ENCODE measurements around the gene CAPRIN1.

Gene CAPRIN1, protein sequence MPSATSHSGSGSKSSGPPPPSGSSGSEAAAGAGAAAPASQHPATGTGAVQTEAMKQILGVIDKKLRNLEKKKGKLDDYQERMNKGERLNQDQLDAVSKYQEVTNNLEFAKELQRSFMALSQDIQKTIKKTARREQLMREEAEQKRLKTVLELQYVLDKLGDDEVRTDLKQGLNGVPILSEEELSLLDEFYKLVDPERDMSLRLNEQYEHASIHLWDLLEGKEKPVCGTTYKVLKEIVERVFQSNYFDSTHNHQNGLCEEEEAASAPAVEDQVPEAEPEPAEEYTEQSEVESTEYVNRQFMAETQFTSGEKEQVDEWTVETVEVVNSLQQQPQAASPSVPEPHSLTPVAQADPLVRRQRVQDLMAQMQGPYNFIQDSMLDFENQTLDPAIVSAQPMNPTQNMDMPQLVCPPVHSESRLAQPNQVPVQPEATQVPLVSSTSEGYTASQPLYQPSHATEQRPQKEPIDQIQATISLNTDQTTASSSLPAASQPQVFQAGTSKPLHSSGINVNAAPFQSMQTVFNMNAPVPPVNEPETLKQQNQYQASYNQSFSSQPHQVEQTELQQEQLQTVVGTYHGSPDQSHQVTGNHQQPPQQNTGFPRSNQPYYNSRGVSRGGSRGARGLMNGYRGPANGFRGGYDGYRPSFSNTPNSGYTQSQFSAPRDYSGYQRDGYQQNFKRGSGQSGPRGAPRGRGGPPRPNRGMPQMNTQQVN

DNA sequence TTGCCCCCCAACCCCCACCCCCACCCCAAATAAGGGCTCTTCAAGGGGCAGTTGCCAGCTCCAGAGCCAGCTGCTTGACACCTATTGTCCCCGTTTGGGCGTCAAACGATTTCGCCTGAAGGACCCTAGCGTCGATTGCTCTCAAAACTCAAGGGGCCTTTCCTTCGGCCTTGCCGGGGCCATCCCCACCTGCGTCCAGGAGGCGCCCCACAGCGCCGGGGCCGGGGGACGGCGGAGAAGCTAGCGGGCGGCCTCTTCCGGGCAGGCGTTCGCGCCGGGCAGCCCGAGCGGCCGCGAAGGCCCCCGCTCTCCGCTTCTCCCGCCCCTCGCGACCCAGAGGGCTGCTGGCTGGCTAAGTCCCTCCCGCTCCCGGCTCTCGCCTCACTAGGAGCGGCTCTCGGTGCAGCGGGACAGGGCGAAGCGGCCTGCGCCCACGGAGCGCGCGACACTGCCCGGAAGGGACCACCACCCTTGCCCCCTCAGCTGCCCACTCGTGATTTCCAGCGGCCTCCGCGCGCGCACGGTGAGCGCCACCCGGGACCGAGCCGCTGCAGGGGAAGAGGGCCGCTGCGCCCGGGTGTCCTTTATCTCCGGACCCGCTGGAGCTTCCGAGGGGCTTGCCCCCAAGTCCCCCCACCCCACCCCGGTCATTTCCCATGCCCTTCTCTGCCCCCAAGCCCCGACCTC is at the start of gene CAPRIN1:
TSS of gene CAPRIN1 (plus strand) at position 383 of the 687 bp plus-strand sequence. CDS start 690 bp downstream, outside the sequence.
- FAIRE-seq: no peak

GRCh38 chr11:34002420-34002819 is 49.1 kb upstream of the CAPRIN1 start:
- FAIRE-seq: no peak

DNA sequence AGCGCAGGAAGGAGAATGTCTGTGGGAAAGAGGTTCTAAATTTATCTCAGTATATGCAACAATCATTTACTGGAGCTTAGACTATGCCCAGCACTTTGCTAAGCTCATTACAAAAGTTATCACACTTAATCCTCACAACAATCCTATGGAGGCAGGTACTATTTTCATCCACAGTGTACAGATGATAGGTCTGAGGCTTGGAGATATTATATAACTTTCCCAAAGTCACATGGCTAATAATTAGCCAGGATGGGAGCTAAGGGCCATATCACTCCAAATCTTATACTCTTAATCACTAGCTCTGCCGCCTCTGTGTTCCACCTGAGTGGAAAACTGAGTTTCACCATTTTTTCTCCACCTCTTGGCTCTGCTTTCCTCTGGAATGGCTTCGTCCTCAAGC is 47.3 kb upstream of the CAPRIN1 start:
- no peak for FAIRE-seq

DNA sequence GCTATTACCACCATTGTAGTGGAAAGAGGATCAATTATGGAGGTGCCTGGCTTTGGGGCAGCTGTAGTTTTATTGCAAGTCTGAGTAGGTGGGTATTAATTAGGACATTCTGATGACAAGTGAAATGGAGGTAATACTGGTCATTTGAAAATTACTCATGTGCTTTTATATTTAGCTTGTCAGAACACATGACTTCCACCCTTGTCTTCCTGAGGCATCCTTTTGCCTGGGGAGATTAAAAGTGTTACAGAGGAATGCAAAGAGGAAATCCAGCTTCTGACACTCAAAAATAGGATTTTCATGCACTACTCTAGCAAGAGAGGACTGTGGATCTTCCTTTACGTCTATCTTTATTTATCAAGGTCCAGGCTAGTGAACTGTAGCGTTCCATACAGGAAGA is 44.7 kb upstream of the CAPRIN1 start:
- FAIRE-seq: no peak

DNA sequence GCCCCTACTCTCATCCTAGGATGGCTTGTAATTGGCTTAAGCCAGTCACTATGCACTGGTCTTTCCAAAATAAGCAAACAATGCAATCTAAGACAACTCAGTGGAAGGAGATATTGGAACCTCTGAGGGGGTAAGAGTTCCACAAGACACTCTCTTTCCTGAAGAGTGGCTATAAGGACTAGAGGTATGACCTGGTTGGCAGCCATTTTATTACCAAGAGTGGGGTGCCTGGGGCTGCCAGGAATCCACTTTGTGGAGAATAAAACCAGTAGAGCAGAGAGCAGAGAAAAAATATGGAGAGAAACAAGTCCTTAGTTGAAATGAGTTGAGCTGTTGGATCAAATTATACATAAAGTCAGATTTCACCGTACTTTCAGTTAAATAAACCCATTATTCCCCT is 38.8 kb upstream of the CAPRIN1 start:
- no peak for FAIRE-seq

DNA sequence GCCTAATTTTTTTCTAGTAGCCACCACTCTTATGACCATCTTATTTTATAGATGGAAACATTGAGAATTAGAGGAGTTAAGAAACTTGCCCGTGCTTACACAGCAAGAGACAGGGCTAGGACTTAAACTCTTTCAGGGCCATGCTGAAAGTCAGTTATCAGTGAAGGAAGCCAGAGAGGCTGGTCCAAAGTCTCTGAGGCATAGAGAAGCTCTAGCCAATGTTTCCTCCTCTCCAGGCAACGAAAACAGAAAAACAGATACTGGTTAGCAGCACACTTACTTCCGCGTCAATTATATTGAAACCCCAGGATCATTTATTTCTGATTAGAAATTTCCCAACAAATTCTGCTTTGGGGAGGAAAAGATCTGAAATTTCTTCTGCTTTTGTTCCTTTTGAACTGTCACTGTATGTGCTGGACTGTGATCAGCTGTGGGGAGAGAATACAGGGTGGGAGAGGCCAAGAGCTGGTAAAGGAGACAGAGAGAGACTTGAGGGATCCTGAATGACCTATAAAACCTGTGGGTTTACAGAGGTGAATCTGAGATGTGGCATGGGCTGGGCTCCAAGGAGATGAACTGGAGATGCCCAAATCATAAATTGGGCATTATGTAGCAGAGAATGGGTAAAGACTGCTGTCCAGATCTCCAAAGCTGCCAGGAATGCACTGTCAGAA is 37.5 kb upstream of the CAPRIN1 start:
- FAIRE-seq: no peak

GRCh38 chr11:34021977-34022735 is 29.4 kb upstream of the CAPRIN1 start:
- FAIRE-seq: no peak

DNA sequence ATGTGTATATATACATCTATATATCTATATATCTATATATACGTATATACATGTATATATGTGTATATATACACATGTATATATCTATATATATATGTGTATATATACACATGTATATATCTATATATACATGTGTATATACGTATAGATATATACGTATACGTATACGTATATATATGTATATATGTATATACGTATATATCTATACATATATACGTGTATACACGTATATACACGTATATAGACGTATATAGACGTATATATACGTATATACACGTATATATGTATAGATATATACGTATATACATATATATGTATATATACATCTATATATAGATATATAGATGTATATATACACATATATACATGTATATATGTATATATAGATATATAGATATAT is 25.1 kb upstream of the CAPRIN1 start:
- FAIRE-seq: no peak

DNA sequence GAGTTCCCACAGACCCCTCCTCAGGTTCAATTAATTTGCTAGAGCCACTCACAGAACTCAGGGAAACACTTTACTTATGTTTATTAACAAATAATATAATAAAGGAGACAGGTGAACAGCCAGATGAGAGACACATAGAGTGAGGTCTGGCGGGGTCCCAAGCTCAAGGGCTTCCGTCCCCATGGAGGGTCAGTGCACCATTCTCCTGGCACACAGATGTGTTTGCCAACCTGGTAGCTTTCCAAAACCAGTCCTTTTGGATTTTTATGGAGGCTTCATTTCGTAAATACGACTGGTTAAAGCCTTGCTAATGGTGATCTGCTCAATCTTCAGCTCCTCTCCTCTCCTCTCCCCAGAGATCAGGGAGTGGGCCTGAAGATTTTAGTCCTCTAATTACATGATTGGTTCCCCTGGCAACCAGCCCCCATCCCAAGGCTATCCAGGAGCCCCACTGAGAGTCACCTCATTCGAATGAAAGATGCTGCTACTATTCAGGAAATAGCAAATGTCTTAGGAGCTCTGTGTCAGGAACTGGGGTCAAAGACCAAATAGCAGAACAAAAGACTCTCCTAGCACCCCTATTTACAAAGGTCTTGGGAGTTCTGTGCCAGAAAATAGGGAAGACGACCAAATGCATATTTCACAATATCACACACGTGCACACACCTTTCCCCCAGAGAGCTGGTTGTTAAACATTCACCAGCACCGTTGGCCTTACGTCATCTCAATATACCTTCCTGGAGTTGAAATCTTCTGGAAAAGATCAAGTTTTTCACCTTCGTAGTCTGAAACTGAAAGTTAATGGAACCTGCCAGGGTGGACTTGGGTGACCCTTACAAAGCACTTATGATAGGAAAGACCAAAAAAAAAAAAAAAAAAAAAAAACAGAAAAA is 23.8 kb upstream of the CAPRIN1 start:
- FAIRE-seq: no peak

GRCh38 chr11:34028425-34028824 is 23.1 kb upstream of the CAPRIN1 start:
- no peak for FAIRE-seq

DNA sequence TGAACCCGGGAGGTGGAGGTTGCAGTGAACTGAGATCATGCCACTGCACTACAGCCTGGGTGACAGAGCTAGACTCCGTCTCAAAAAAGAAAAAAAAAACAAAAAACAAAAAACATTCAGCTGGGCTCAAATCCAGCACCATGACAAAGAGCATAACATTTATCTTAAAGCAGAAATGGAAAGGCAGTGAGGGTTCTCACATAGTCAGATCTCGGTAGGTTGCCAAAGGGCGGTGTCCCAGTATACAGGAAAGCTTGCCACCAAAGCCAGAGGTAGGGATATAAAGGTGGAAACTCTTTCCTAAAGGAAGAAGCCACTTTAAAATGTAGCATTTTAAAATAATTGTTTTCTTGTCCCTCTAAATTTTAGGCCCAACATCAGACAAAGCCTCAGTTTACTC is 22.4 kb upstream of the CAPRIN1 start:
- no peak for FAIRE-seq

GRCh38 chr11:34030382-34030781 is 21.1 kb upstream of the CAPRIN1 start:
- no peak for FAIRE-seq

GRCh38 chr11:34033399-34033798 is 18.1 kb upstream of the CAPRIN1 start:
- no peak for FAIRE-seq

DNA sequence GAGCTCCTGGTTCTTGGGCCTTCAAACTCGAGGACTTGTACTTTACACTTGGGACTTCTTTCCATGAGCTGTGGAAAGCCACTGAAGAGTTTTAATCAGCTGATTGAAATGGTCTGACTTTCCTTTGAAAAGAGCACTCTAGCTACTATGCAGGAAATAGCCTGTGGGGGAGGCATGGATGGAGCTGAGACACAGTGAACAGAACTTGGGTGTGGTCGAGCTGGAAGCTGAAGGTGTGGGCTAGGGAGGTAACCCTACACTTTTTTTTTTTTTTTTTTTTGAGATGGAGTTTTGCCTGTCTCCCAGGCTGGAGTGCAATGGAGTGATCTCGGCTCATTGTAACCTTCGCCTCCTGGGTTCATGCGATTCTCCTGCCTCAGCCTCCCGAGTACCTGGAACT is 17.5 kb upstream of the CAPRIN1 start:
- FAIRE-seq: no peak

DNA sequence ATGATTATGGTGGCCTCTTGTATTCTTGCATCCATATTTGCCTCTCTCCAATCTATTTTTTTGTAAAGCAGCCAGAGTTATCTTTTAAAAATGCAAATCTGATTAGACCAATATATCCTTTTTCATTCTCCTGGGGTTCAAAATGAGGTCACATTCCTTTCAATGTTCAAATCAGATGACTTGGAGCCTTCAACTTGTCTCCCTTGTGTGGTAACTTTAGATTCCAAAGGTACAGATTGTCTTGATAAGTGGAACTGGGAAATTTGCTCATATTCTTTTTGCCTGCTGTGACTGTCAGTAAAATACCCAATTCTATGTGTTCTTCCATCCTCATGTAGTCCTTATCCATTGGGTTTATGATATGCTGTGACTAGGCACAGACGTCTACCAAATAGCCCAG is 15.1 kb upstream of the CAPRIN1 start:
- no peak for FAIRE-seq

DNA sequence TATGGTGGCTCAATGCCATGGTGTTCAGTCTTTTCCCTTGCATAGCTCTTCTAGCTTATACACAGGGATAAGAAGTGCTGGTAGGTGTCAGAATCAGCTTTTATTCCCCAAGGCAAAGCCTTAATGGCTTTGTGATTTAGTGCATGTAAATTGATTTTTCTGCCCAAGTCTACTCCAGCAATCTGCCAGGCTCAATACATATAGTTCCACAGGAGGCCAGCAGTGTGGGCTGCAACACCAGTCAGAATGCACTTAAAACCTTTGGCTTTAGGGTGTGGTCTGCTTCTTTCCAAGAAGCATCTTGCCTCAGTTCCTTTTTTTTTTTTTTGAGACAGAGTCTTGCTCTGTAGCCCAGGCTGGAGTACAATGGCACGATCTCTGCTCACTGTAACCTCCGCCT is 14.5 kb upstream of the CAPRIN1 start:
- no peak for FAIRE-seq

- FAIRE-seq: no peak
Observed at GRCh38 chr11:34040571-34040970, 11.0 kb upstream of the CAPRIN1 start.

DNA sequence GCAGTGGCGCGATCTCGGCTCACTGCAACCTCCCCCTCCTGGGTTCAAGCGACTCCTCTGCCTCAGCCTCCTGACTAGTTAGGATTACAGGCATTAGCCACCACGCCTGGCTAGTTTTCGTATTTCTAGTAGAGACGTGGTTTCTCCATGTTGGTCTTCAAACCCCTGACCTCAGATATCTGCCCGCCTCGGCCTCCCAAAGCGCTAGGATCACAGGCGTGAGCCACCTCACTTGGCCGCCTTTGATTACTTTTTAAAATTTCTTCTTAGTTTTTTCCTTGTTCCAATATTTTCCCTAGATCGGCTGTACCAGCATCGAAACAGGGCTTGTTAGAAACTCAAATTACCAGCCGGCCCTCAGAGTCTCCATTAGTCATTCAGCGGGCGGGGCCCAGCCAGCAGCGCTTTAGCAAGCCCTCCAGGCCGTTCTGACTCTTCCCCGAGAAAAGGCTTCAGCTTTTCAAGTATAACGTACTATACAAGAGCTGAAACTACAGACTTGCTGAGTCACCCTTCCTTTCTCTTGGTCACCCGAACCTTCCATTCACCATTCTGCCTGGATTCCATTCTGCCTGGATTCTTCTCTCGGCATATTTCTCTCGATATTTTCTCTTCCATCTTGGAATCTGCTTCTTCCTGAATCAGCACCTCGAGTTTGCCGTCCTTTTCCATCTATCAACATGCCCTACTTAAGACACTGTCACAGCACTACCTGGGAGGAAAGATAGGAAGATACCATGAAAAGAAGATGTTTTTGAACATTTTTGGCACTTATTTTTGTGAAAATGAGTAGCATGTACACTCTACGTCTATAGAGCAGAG is 6.7 kb upstream of the CAPRIN1 start:
- no peak for FAIRE-seq

DNA sequence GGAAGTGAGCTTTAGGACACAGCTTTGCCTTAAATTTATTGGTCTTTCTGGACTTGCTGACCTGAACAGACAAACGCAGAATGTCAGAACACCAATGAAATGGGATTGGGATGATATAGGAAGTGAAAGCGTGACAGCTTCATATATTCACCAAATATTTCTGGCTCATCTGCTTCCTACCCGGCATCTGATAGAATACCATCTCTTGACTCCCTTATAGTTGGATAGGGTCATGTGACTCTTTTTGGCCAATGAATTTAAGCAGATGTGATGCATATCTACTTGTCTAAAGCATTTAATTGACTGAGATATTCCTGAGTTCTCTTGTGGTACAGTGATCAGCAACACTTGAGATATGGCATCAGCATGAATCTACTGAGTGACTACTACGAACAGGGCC is 2.5 kb upstream of the CAPRIN1 start:
- FAIRE-seq: no peak

DNA sequence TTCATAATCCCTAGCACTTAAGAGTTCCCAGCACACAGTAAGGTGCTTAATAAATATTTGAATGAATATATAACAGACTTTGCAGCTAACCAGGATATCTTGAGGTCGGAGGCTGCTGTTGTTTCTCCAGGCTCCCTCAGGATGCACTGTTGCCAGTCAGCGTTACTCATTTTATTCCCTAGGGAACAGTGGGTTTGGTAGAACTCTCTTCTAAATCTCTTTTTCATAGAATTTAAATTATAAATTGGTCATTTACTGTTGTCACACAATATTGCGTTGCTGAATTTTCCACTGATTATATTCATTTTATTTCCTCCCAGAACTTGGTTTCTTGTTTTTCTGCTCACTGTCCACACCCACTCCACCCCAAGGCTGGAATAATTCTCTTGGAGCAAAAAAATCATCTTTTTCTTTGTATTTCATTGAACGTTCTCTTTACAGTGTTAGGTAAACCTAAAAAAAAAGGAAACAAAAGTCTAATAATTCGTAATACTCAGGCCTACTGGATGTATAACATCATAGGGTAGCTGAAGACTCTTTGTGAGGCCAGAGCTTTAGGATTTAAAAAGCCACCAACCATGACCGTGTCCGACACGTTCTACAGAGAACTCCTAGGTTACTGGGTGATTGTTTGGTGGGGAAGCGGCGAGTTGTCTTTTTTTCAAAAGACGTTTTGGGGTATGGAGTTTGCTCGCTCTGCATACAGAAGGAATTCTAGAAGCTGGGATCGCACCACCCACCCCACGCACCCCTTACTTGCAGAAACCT is 766 bp upstream of the CAPRIN1 start:
- no peak for FAIRE-seq

All from islet of Langerhans (tissue), 1 donor.